Measurements from ENCODE around the gene P4HB. TPM values are rescaled to one million over a fixed set of nuclear protein-coding genes. Genes with fewer than 3 reads are reported as not detected.
A peak's percentile ranks its signal among the peaks of the same experiment; 100 is the strongest.

The P4HB gene
- total RNA-seq, 1 donor from 2014 or later = 1,052 TPM

GRCh38 chr17:81825841-81826466 is 34.4 kb downstream of the P4HB start:
- DNase-seq = no peak

- no peak for DNase-seq
These were observed 35.7 kb downstream of the P4HB start for GRCh38 chr17:81824595-81824994.

GRCh38 chr17:81823820-81824550 is 36.4 kb downstream of the P4HB start:
- DNase-seq = no peak

- no peak for DNase-seq
These were observed 37.1 kb downstream of the P4HB start for GRCh38 chr17:81822996-81823819.

- DNase-seq = no peak
These were observed 38.1 kb downstream of the P4HB start for GRCh38 chr17:81822312-81822637.

GRCh38 chr17:81821603-81822311 is 38.6 kb downstream of the P4HB start:
- peak; percentile 76 for DNase-seq

GRCh38 chr17:81821147-81821546 is 39.2 kb downstream of the P4HB start:
- no peak for DNase-seq

- DNase-seq = no peak
These were observed 40.6 kb downstream of the P4HB start for GRCh38 chr17:81819708-81820107.

- no peak for DNase-seq
These were observed 42.6 kb downstream of the P4HB start for GRCh38 chr17:81817758-81818147.

GRCh38 chr17:81815646-81815986 is 44.7 kb downstream of the P4HB start:
- DNase-seq = no peak

GRCh38 chr17:81814748-81815645 is 45.3 kb downstream of the P4HB start:
- DNase-seq = no peak

- no peak for DNase-seq
These were observed 46.3 kb downstream of the P4HB start for GRCh38 chr17:81813861-81814683.

GRCh38 chr17:81813371-81813684 is 47.0 kb downstream of the P4HB start:
- DNase-seq = no peak

GRCh38 chr17:81812571-81813370 is 47.6 kb downstream of the P4HB start:
- no peak for DNase-seq

- DNase-seq = no peak
These were observed 48.4 kb downstream of the P4HB start for GRCh38 chr17:81811705-81812570.

GRCh38 chr17:81810892-81811704 is 49.2 kb downstream of the P4HB start:
- no peak for DNase-seq

GRCh38 chr17:81810476-81810875 is 49.9 kb downstream of the P4HB start:
- no peak for DNase-seq

- DNase-seq = no peak
These were observed 50.8 kb downstream of the P4HB start for GRCh38 chr17:81809556-81809998.

Data from dermis blood vessel endothelial cell (primary cell).